ENCODE results near the gene E2F6.

The E2F6 gene

GRCh38 chr2:11505652-11506610, 40.0 kb upstream of the E2F6 start:
- TF ChIP-seq MAX (IDR thresholded peaks at IDR 0.05) (peak; percentile 72), EP300 (IDR thresholded peaks at IDR 0.05; ENCODE audit: borderline replicate concordance) (peak; percentile 41; the same call in 1 of the 2 replicates), TEAD4 (IDR thresholded peaks at IDR 0.05) (peak; percentile 74), NFIC (IDR thresholded peaks at IDR 0.05) (peak; percentile 77)
- TF ChIP-seq, protein P1, sequence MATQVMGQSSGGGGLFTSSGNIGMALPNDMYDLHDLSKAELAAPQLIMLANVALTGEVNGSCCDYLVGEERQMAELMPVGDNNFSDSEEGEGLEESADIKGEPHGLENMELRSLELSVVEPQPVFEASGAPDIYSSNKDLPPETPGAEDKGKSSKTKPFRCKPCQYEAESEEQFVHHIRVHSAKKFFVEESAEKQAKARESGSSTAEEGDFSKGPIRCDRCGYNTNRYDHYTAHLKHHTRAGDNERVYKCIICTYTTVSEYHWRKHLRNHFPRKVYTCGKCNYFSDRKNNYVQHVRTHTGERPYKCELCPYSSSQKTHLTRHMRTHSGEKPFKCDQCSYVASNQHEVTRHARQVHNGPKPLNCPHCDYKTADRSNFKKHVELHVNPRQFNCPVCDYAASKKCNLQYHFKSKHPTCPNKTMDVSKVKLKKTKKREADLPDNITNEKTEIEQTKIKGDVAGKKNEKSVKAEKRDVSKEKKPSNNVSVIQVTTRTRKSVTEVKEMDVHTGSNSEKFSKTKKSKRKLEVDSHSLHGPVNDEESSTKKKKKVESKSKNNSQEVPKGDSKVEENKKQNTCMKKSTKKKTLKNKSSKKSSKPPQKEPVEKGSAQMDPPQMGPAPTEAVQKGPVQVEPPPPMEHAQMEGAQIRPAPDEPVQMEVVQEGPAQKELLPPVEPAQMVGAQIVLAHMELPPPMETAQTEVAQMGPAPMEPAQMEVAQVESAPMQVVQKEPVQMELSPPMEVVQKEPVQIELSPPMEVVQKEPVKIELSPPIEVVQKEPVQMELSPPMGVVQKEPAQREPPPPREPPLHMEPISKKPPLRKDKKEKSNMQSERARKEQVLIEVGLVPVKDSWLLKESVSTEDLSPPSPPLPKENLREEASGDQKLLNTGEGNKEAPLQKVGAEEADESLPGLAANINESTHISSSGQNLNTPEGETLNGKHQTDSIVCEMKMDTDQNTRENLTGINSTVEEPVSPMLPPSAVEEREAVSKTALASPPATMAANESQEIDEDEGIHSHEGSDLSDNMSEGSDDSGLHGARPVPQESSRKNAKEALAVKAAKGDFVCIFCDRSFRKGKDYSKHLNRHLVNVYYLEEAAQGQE (IDR thresholded peaks at IDR 0.05; ENCODE audit: low read depth) = no peak

DNA sequence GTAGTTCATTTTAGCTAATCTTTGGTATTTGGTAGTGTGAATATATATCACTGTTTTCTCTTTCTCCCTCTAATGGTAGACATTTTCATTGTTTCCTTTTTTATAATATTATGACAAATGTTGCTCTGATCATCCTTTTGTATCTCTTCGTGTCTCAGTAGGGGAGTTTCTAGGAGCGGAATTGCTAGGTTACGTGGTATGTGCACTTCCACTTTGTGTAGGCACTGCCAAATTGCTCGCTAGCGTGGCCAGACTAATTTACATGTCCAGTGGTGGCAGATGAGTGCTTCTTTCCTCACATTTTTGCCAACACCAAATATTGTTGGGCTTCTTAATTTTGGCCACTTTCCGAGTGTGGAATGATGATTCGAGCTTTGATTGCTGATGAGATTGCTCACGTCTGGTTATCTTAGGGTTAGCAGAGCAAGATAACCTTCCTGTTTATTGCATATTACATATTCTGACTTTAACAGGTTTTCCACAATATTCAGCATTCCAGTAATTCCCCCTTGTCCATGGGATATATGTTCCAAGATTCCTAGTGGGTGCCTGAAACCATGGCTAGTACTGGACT, 37.5 kb upstream of the E2F6 start:
- TF ChIP-seq MAX (IDR thresholded peaks at IDR 0.05) (no peak), NFIC (IDR thresholded peaks at IDR 0.05) (no peak), EP300 (IDR thresholded peaks at IDR 0.05; ENCODE audit: borderline replicate concordance) (no peak), YY1 (IDR thresholded peaks at IDR 0.05; ENCODE audit: low read depth) (no peak), RAD21 (IDR thresholded peaks at IDR 0.05; ENCODE audit: low read depth) (no peak)

DNA sequence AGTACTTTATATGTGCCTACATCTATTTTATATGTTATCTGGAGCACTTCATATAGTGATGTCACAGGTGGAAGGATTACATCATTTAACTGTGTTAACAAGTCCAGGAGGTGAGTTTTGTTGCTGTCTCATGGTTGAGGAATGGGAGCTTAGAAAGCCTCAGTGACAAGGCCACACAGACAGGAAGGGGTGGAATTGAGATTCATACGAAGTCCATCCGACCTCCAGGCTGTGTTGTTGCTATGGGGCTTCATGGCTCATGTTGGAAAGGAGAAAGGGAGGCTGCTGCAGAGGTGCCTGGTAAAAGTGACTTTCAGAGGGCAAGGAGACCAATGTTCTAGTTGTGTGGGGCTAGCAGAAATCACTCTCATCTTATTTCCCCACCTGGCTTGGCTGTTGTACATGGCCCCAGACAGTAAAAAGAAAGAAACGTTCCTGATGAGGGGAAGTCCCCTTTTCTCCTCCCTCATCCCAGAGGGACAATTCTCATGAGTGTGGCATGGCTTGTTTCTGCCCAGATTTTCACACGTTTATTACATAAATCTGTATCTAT, 36.9 kb upstream of the E2F6 start:
- TF ChIP-seq TCF12 (IDR thresholded peaks at IDR 0.05; ENCODE audit: low read depth) = no peak
- no peak for TF ChIP-seq CREB1 (IDR thresholded peaks at IDR 0.05; ENCODE audit: low read depth)
- TF ChIP-seq NFIC (IDR thresholded peaks at IDR 0.05) = no peak
- TF ChIP-seq TAF1 (IDR thresholded peaks at IDR 0.05; ENCODE audit: low read depth) = no peak
- no peak for TF ChIP-seq EP300 (IDR thresholded peaks at IDR 0.05; ENCODE audit: borderline replicate concordance)
- no peak for TF ChIP-seq CEBPB (IDR thresholded peaks at IDR 0.05)
- TF ChIP-seq, protein P2, sequence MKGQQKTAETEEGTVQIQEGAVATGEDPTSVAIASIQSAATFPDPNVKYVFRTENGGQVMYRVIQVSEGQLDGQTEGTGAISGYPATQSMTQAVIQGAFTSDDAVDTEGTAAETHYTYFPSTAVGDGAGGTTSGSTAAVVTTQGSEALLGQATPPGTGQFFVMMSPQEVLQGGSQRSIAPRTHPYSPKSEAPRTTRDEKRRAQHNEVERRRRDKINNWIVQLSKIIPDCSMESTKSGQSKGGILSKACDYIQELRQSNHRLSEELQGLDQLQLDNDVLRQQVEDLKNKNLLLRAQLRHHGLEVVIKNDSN (IDR thresholded peaks at IDR 0.05) = no peak
- TF ChIP-seq ZBTB7A (IDR thresholded peaks at IDR 0.05; ENCODE audit: low read depth) = no peak
- TF ChIP-seq RAD21 (IDR thresholded peaks at IDR 0.05; ENCODE audit: low read depth) = no peak

- no peak for TF ChIP-seq EGR1 (IDR thresholded peaks at IDR 0.05)
- TF ChIP-seq, protein P2 (IDR thresholded peaks at IDR 0.05) = no peak
- TF ChIP-seq YY1 (IDR thresholded peaks at IDR 0.05; ENCODE audit: low read depth) = no peak
- TF ChIP-seq, protein P1 (IDR thresholded peaks at IDR 0.05; ENCODE audit: low read depth) = no peak
- TF ChIP-seq EP300 (IDR thresholded peaks at IDR 0.05; ENCODE audit: borderline replicate concordance) = no peak
- no peak for TF ChIP-seq CEBPB (IDR thresholded peaks at IDR 0.05)
- no peak for TF ChIP-seq ZBTB7A (IDR thresholded peaks at IDR 0.05; ENCODE audit: low read depth)
- no peak for TF ChIP-seq NFIC (IDR thresholded peaks at IDR 0.05)
- TF ChIP-seq RAD21 (IDR thresholded peaks at IDR 0.05; ENCODE audit: low read depth) = no peak
- no peak for TF ChIP-seq TAF1 (IDR thresholded peaks at IDR 0.05; ENCODE audit: low read depth)
- no peak for TF ChIP-seq MAX (IDR thresholded peaks at IDR 0.05)
- no peak for TF ChIP-seq FOXM1 (IDR thresholded peaks at IDR 0.05; ENCODE audit: borderline replicate concordance, low read depth)
- no peak for TF ChIP-seq TCF12 (IDR thresholded peaks at IDR 0.05; ENCODE audit: low read depth)
- no peak for TF ChIP-seq CREB1 (IDR thresholded peaks at IDR 0.05; ENCODE audit: low read depth)
- TF ChIP-seq TEAD4 (IDR thresholded peaks at IDR 0.05) = no peak
Measured at GRCh38 chr2:11500702-11501303, 34.8 kb upstream of the E2F6 start.

Data from Ishikawa (cell line).